ENCODE results near the gene FLNB. TPM values are rescaled to one million over a fixed set of nuclear protein-coding genes. Genes with fewer than 3 reads are reported as not detected.

FLNB gene
- total and polyA plus RNA-seq, 10 of the 15 experiments (the other 5 are each of a cell fraction or from before 2014, with no cell fraction given) = 13.6 to 51.8 (median 26.4) TPM

DNA sequence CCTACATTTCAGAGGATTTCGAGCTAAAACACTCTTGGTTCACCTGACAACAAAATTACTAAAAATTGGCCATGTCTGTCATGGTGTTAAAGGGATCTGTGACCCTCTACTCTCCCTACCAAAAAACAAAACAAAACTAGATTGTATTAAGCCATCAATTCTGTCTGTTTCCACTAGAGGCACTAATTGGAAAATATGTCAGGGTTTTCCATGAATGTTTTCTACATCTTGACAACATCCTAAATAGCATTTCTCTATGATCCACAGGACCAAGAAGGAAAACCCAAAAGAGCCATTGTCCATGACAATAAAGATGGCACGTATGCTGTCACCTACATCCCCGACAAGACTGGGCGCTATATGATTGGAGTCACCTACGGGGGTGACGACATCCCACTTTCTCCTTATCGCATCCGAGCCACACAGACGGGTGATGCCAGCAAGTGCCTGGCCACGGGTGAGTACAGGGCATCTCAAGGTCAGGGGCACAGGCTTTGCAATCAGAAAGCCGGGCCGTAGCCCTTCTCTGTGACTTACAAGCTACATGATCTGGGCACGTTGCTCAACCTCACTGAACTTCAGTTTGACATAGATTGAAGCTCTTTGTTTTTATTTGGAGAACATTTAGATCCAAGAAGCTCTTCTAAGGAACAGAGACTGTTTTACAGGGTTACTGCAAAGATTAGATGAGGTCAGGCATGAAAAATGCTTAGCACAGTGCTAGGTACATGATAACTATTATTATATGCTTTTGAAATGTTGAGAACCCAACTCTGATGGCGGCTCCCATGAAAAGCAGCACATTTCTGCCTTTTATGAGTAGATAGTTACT lies 127.7 kb downstream of the FLNB start:
- intact Hi-C loops (cut with micrococcal nuclease; ENCODE audit: unreplicated experiment) (no loop called here), in situ Hi-C loops (cut with MboI) (no loop called here)
- peaks cover 11 to 16% of the 10 kb centered on the region in 2 experiments for H3K36me3 ChIP-seq (ENCODE audit: control insufficient read depth in 2 of 2, insufficient read depth in 2 of 2, low read length in 1 of 2)
- 80% methylated on average over 14 of the region's 14 CpGs for WGBS (ENCODE audit: insufficient coverage, insufficient replicate concordance, low lambda C conversion rate, missing lambda C conversion rate)
- SMC1A ChIA-PET (ENCODE audit: uncharacterized antibody, unreplicated experiment) = interaction anchor here (0.8 to 2.8 kb wide), 4 partner anchors 9 to 173 kb away, joined by 3 to 8 read pairs (median 4); no protein-coding TSS in a partner anchor
- H3K27me3 ChIP-seq (replicated peaks in 1 of 2; ENCODE audit: control insufficient read depth in 2 of 2, insufficient read depth in 2 of 2, low read length in 1 of 2) = no peaks in the 10 kb centered on the region
- no TSS peak for BruUV-seq (replicated peaks)
- POLR2A ChIA-PET = interaction anchor here (0.8 to 1.1 kb wide), 2 partner anchors 9 to 11 kb away, joined by 3 to 4 read pairs; no protein-coding TSS in a partner anchor
- no peak for TF ChIP-seq SMC3 (IDR thresholded peaks at IDR 0.05; ENCODE audit: borderline replicate concordance, low read length)
- TF ChIP-seq, protein P1, sequence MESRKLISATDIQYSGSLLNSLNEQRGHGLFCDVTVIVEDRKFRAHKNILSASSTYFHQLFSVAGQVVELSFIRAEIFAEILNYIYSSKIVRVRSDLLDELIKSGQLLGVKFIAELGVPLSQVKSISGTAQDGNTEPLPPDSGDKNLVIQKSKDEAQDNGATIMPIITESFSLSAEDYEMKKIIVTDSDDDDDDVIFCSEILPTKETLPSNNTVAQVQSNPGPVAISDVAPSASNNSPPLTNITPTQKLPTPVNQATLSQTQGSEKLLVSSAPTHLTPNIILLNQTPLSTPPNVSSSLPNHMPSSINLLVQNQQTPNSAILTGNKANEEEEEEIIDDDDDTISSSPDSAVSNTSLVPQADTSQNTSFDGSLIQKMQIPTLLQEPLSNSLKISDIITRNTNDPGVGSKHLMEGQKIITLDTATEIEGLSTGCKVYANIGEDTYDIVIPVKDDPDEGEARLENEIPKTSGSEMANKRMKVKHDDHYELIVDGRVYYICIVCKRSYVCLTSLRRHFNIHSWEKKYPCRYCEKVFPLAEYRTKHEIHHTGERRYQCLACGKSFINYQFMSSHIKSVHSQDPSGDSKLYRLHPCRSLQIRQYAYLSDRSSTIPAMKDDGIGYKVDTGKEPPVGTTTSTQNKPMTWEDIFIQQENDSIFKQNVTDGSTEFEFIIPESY (IDR thresholded peaks at IDR 0.05) = no peak
- no peak for TF ChIP-seq MTA2 (IDR thresholded peaks at IDR 0.05; ENCODE audit: low read depth)
- TF ChIP-seq RAD51 (IDR thresholded peaks at IDR 0.05) = no peak
- TF ChIP-seq, protein P2, sequence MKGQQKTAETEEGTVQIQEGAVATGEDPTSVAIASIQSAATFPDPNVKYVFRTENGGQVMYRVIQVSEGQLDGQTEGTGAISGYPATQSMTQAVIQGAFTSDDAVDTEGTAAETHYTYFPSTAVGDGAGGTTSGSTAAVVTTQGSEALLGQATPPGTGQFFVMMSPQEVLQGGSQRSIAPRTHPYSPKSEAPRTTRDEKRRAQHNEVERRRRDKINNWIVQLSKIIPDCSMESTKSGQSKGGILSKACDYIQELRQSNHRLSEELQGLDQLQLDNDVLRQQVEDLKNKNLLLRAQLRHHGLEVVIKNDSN (IDR thresholded peaks at IDR 0.05; ENCODE audit: borderline replicate concordance, extremely low read length, insufficient read depth, low read depth, low read length) = no peak
- TF ChIP-seq, protein P3, sequence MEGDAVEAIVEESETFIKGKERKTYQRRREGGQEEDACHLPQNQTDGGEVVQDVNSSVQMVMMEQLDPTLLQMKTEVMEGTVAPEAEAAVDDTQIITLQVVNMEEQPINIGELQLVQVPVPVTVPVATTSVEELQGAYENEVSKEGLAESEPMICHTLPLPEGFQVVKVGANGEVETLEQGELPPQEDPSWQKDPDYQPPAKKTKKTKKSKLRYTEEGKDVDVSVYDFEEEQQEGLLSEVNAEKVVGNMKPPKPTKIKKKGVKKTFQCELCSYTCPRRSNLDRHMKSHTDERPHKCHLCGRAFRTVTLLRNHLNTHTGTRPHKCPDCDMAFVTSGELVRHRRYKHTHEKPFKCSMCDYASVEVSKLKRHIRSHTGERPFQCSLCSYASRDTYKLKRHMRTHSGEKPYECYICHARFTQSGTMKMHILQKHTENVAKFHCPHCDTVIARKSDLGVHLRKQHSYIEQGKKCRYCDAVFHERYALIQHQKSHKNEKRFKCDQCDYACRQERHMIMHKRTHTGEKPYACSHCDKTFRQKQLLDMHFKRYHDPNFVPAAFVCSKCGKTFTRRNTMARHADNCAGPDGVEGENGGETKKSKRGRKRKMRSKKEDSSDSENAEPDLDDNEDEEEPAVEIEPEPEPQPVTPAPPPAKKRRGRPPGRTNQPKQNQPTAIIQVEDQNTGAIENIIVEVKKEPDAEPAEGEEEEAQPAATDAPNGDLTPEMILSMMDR (IDR thresholded peaks at IDR 0.05 in 2 of 3, conservative IDR thresholded peaks at IDR 0.05 in 1 of 3; ENCODE audit: control insufficient read depth in 2 of 3, extremely low read depth in 1 of 3, insufficient read depth in 1 of 3, low read depth in 3 of 3, low read length in 3 of 3) = peak in 2 of 3 experiments; percentile 27 to 33; a peak in 2 of 6 replicates
- H4K20me1 ChIP-seq (ENCODE audit: control insufficient read depth, insufficient read depth) = no peaks in the 10 kb centered on the region
- RAD21 ChIA-PET (ENCODE audit: unreplicated experiment) = interaction anchor here (1.0 kb wide), 1 partner anchor 31 kb away, joined by 4 read pairs; no protein-coding TSS in a partner anchor
- ATAC-seq (peak; percentile 16; the same call in 1 of the 3 replicates), FAIRE-seq (no peak), DNase-seq (ENCODE audit: low read depth, low spot score) (no peak)
- H3K9me3 ChIP-seq (replicated peaks; ENCODE audit: control insufficient read depth, insufficient read depth, low read length) = no peaks in the 10 kb centered on the region
- no peaks in the 10 kb centered on the region for H3K79me2 ChIP-seq (ENCODE audit: control insufficient read depth, insufficient read depth, low read length)
- H3K4me2 ChIP-seq (ENCODE audit: control insufficient read depth, insufficient read depth) = no peak overlapping the region
- H3K9ac ChIP-seq (ENCODE audit: control insufficient read depth, insufficient read depth, low read length) = no peak overlapping the region
- CTCF ChIA-PET = interaction anchor here (0.6 to 2.5 kb wide), 7 partner anchors 17 to 250 kb away, joined by 3 to 7 read pairs (median 4); partner anchors contain the start of genes FLNB, HTD2 and RPP14
- H3K4me1 ChIP-seq (ENCODE audit: control insufficient read depth, insufficient read depth, low read length) = no peaks in the 10 kb centered on the region
- H3K27ac ChIP-seq (ENCODE audit: control insufficient read depth, insufficient read depth) = no peak overlapping the region
- no peak overlapping the region for H3K4me3 ChIP-seq
- H2AFZ ChIP-seq (ENCODE audit: control insufficient read depth, low read depth, low read length) = no peak overlapping the region

Data from GM12878 (cell line).